Right lobe of liver (tissue), 4 donors: ENCODE measurements around the gene TRH.

Experiments
- POLR2A ChIP-seq: fragments of 450-650 bp; IDR thresholded peaks from one replicate; pipeline ENCODE4 v1.6.1; 2017; ENCODE audit warnings: antibody characterized with exemption, mild to moderate bottlenecking
- TF ChIP-seq, protein P1 (sequence below), 4 donors: fragments of 200-600 bp in 3 of 4; fragments of 450-650 bp in 1 of 4; IDR thresholded peaks; one replicate each; pipeline versions ENCODE4 v1.5.1 to v1.8.0; 2016 to 2022; ENCODE audit warnings: antibody characterized with exemption in 4 of 4, mild to moderate bottlenecking in 2 of 4
- donor health status: DM: no; HTN: no; CAD: no.
- donor health status: DM: no; HTN: no; CAD: no.
- donor health status: DM: no; HTN: yes; CAD: no.

DNA sequence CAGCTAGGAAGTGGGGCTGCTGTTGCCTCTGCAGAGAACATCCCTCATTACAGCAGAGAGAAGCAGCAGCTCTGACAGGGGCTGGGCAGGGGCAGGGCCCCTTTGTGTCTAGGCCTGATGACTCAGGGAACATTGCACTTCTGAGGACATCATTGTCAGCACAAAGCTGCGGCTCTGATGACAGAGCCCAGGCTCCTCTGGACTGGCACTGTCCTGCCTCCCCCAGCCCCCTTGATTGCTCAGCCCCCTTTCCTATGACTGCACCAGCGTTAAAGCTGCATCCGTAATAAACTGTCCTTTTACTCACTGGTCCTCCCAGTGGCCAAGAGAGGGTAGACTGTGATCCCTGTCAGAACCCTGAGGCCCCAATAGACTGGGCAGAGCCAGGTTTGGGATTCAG, 18.3 kb downstream of the TRH start:
- TF ChIP-seq POLR2A, result no peak
- TF ChIP-seq, protein P1, sequence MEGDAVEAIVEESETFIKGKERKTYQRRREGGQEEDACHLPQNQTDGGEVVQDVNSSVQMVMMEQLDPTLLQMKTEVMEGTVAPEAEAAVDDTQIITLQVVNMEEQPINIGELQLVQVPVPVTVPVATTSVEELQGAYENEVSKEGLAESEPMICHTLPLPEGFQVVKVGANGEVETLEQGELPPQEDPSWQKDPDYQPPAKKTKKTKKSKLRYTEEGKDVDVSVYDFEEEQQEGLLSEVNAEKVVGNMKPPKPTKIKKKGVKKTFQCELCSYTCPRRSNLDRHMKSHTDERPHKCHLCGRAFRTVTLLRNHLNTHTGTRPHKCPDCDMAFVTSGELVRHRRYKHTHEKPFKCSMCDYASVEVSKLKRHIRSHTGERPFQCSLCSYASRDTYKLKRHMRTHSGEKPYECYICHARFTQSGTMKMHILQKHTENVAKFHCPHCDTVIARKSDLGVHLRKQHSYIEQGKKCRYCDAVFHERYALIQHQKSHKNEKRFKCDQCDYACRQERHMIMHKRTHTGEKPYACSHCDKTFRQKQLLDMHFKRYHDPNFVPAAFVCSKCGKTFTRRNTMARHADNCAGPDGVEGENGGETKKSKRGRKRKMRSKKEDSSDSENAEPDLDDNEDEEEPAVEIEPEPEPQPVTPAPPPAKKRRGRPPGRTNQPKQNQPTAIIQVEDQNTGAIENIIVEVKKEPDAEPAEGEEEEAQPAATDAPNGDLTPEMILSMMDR (IDR thresholded peaks at IDR 0.05), result peak in 2 of 4 donors; percentile 11 to 21
